ENCODE data around the gene PCDHGA5.
"Not testable (repeated sequence)": the region's sequence is repeated elsewhere in the genome, so short reads cannot be mapped to it uniquely, and the experiment has no call there.

Gene PCDHGA5

DNA sequence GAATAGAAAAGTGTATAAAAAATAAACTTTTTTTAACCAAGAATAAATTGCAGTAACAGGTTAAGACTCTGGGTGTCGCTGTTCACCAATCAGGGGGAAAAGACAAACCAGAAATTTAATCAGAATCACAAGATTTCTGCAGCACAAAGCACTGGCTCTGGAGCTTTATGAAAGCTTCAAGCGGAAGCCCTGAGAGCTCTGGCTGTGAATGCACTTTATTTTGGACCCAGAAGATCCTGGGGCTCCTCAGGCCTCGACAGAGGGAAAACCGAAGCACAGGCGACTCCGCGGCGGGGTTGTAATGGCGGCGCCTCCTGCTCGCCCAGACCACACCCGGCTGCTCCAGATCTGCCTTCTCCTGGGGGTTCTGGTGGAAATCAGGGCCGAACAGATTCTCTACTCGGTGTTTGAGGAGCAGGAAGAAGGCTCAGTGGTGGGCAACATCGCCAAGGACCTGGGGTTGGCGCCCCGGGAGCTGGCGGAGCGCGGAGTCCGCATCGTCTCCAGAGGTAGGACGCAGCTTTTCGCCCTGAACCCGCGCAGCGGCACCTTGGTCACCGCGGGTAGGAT is 9.0 kb upstream of the PCDHGA5 start, which contains the start of gene PCDHGA4:
Gene PCDHGA4, plus strand, starts transcription at position 122 of the 570 bp plus-strand sequence. Its CDS starts 87 bp downstream, at position 209.
- no peak for DNase-seq

DNA sequence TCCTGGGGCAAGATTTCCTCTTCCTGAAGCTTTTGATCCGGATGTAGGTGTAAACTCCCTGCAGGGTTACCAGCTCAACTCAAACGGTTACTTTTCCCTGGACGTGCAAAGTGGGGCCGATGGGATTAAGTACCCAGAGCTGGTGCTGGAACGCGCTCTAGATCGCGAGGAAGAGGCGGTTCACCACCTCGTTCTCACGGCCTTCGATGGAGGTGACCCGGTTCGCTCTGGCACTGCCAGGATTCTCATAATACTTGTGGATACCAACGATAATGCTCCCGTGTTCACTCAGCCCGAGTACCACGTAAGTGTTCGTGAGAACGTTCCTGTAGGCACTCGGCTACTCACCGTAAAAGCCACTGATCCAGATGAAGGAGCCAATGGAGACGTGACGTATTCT is 8.3 kb upstream of the PCDHGA5 start:
- no peak for DNase-seq

DNA sequence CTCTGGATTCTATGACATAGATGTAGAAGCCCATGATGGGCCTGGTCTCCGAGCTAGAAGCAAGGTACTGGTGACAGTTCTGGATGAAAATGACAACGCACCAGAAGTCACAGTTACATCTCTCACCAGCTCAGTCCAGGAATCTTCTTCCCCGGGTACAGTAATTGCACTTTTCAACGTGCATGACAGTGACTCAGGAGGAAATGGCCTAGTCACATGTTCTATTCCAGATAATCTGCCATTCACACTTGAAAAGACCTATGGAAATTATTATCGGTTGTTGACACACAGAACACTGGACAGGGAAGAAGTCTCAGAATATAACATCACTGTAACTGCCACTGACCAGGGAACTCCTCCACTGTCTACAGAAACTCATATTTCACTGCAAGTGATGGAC is 7.8 kb upstream of the PCDHGA5 start:
- no peak for DNase-seq

DNA sequence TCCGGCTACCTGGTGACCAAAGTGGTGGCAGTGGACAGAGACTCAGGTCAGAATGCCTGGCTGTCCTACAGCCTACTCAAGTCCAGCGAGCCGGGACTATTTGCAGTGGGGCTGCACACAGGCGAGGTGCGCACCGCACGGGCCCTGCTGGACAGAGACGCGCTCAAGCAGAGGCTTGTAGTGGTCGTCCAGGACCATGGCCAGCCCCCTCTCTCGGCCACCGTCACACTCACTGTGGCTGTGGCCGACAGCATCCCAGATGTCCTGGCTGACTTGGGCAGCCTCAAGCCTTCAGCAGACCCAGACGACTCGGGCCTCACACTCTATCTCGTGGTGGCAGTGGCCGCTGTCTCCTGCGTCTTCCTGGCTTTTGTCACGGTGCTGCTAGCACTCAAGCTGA is 7.0 kb upstream of the PCDHGA5 start:
- no peak for DNase-seq

DNA sequence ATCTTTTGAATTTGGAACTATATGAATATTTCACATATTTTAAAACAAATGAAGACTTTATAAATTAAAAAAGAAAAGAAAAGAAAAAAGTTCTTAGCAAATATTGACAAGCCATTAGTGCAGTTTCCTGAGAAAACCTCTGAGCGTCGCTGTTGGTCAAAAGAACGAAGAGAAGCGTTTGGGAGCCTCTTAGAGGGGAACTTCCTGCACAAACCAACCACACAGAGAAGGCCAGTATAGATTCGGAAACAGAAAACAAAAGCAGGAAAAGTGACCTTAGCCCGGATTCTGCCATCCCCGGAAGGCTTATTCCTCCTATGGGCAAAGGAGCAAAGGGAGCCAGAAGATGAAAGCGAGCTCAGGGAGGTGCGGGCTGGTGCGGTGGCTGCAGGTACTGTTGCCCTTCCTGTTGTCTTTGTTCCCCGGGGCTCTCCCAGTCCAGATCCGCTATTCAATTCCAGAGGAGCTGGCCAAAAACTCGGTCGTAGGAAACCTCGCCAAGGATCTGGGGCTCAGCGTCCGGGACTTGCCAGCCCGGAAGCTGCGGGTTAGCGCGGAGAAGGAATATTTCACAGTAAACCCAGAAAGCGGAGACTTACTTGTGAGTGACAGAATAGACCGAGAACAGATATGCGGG is 4.1 kb upstream of the PCDHGA5 start, which contains the start of gene PCDHGB2:
Gene PCDHGB2, plus strand, starts transcription at position 205 of the 637 bp plus-strand sequence. Its CDS starts 142 bp downstream, at position 347.
- DNase-seq: peak; percentile 53

DNA sequence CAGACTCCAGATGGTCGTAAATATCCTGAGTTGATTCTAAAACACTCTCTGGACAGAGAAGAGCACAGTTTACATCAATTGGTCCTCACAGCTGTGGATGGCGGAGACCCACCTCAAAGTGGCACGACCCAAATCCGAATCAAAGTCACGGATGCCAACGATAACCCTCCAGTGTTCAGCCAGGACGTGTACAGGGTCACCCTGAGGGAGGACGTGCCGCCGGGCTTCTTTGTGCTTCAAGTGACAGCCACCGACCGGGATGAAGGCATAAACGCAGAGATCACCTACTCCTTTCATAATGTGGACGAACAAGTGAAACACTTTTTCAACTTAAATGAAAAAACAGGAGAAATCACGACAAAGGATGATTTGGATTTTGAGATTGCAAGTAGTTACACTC is 3.3 kb upstream of the PCDHGA5 start:
- no peak for DNase-seq

DNA sequence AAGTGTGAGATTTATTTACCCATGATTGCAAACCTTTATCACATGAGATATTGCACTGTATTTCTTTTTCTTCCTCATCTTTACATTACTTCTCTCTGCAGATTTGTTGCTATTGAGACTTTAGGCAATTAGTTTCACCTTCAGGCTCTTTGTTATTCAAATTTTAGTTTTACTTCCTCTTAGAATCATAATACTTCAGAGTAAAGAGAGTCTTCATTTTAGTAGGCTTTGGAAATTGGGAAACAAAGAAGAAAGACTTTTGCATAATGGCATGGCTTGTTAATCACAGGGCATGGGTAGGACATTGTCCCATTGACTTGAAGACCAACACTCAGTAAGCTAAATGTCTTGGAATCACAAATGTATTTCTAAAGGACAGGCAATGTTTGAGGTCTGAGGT is 1.2 kb upstream of the PCDHGA5 start:
- DNase-seq: no peak

DNA sequence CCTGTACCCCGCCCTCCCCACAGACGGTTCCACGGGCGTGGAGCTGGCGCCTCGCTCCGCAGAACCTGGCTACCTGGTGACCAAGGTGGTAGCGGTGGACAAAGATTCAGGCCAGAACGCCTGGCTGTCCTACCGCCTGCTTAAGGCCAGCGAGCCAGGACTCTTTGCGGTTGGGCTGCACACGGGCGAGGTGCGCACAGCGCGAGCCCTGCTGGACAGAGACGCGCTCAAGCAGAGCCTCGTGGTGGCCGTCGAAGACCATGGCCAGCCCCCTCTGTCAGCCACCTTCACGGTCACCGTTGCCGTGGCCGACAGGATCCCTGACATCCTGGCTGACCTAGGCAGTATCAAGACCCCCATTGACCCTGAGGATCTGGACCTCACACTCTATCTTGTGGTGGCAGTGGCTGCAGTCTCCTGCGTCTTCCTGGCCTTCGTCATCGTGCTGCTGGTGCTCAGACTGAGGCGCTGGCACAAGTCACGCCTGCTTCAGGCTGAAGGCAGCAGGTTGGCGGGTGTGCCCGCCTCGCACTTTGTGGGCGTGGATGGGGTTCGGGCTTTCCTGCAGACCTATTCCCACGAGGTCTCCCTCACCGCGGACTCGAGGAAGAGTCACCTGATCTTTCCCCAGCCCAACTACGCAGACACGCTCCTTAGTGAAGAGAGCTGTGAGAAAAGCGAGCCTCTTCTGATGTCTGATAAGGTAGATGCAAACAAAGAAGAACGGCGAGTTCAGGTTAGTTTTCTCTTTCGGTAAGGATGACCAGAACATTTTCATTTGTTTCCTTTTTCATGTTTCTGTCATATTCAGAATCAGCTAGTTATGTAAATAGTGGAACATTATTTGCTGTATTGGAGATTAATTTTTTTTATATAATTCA is 2.3 kb downstream of the PCDHGA5 start:
- no peak for DNase-seq

DNA sequence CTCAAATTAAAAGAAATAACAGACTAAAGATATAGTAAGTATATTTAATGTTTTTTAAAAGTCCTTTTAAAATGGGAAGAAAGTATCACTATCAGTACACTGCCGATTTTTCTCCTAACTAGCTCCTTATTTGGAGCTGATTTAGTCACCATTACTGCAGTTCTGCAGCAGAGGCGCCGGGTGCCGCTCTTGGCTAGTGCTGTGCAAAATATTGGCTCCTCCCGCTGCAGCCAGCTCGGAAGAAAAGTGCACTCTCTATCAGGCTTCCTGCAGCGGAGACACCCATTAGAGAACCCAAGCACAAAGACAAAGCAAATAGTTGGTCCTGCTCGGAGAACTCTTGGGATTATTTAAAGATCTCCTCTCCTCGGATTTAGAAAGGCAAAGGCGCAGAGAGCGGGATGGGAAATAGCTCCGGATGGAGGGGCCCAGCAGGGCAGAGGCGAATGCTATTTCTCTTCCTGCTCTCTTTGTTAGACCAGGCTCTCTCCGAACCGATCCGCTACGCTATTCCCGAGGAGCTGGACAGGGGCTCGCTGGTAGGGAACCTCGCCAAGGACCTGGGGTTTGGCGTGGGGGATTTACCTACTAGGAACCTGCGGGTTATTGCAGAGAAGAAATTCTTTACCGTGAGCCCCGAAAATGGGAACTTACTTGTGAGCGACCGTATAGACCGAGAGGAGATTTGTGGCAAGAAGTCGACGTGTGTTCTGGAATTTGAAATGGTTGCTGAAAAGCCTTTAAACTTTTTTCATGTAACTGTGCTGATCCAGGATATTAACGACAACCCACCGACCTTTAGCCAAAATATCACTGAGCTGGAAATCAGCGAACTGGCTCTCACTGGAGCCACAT is 6.3 kb downstream of the PCDHGA5 start, which contains the start of gene PCDHGB3:
Gene PCDHGB3, plus strand, starts transcription at position 249 of the 855 bp plus-strand sequence. Its CDS starts 153 bp downstream, at position 402.
- DNase-seq: peak; percentile 77

DNA sequence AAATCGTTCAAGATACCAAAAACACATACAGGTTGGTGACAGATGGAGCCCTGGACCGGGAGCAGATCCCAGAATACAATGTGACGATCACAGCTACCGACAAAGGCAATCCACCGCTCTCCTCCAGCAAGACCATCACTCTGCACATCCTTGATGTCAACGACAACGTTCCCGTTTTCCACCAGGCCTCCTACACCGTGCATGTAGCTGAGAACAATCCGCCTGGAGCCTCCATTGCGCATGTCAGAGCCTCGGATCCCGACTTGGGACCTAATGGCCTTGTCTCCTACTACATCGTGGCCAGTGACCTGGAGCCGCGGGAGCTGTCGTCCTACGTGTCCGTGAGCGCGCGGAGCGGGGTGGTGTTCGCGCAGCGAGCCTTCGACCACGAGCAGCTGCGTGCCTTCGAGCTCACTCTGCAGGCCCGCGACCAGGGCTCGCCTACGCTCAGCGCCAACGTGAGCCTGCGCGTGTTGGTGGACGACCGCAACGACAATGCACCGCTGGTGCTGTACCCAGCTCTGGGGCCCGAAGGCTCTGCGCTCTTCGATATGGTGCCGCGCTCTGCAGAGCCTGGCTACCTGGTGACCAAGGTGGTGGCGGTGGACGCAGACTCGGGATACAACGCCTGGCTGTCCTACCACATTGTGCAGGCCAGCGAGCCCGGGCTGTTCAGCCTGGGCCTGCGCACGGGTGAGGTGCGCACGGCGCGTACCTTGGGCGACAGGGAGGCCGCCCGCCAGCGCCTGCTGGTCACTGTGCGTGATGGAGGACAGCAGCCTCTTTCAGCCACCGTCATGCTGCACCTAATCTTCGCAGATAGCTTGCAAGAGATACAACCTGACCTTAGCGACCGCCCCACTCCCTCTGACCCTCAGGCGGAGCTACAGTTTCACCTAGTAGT is 7.9 kb downstream of the PCDHGA5 start:
- no peak for DNase-seq

DNA sequence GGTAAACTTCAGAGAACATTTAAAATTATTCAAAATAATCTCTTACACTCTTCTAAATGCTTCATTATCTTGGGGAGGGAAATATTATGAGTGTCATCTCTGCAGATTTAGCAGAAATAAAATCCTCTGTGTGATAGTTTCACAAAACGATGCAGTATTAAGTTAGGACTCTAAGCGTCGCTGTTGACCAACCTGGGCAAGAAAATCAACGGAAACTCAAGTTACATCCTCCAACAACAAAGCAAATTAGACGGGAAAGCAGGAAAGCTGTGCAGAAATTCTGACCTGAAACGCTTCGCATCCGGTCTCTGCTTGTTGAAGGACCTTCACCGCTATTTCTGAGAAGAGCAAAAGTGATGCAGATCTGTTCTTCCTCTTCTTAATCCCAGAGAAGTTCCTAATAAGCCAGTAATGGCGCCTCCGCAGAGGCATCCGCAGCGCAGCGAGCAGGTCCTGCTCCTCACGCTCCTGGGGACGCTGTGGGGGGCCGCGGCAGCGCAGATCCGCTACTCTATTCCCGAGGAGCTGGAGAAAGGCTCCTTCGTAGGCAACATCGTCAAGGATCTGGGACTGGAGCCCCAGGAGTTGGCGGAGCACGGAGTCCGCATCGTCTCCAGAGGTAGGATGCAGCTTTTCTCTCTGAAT is 9.8 kb downstream of the PCDHGA5 start, which contains the start of gene PCDHGA6:
Gene PCDHGA6, plus strand, starts transcription at position 219 of the 645 bp plus-strand sequence. Its CDS starts 193 bp downstream, at position 412.
- DNase-seq: peak; percentile 32

DNA sequence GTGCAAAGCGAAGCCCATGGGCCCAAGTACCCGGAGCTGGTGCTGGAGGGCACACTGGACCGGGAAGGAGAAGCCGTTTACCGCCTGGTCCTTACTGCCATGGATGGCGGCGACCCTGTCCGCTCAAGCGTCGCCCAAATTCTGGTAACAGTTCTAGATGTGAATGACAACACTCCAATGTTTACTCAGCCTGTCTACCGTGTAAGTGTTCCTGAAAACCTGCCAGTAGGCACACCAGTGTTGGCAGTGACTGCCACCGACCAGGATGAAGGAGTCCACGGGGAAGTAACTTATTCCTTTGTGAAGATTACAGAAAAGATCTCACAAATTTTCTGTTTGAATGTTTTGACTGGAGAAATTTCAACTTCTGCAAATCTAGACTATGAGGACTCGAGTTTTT is 10.7 kb downstream of the PCDHGA5 start:
- no peak for DNase-seq

DNA sequence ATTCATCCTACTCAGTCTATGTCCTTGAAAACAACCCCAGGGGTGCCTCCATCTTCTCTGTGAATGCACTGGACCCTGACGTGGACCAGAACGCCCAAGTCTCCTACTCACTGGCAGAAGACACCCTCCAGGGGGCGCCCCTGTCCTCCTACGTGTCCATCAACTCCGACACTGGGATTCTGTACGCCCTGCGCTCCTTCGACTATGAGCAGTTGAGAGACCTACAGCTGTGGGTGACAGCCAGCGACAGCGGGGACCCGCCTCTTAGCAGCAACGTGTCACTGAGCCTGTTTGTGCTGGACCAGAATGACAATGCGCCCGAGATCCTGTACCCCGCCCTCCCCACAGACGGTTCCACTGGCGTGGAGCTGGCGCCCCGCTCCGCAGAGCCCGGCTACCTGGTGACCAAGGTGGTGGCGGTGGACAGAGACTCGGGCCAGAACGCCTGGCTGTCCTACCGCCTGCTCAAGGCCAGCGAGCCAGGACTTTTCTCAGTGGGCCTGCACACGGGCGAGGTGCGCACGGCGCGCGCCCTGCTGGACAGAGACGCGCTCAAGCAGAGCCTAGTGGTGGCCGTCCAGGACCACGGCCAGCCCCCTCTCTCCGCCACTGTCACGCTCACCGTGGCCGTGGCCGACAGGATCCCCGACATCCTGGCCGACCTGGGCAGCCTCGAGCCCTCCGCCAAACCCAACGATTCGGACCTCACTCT is 11.6 kb downstream of the PCDHGA5 start:
- DNase-seq: not testable (repeated sequence)

DNA sequence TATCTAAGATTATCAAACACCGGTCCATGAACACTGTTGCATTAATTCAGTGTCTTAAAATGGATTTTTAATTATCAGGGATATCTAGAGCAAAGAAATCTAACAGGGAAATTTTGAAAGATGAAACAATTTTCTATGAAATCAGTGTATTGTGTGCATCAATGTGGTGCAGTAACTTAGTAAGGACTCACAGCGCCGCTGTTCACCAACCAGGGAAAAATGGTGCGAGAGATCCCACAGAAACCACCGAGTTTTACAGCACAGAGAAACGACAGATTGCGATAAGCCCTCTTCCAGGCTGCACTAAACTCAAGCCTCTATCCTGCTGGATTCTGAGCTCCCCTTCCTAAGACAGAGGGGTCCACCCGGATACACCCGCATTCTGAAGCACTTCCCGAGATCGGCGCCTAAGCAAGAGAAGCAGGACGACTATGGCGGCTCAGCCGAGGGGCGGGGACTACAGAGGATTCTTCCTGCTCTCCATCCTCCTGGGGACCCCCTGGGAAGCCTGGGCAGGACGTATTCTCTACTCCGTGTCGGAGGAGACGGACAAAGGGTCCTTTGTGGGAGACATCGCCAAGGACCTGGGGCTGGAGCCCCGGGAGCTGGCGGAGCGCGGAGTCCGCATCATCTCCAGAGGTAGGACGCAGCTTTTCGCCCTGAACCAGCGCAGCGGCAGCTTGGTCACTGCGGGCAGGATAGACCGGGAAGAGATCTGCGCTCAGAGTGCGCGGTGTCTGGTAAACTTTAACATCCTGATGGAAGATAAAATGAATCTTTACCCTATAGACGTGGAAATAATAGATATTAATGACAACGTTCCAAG is 18.7 kb downstream of the PCDHGA5 start, which contains the start of gene PCDHGA7:
Gene PCDHGA7, plus strand, starts transcription at position 274 of the 826 bp plus-strand sequence. Its CDS starts 158 bp downstream, at position 432.
- peak; percentile 63 for DNase-seq

DNA sequence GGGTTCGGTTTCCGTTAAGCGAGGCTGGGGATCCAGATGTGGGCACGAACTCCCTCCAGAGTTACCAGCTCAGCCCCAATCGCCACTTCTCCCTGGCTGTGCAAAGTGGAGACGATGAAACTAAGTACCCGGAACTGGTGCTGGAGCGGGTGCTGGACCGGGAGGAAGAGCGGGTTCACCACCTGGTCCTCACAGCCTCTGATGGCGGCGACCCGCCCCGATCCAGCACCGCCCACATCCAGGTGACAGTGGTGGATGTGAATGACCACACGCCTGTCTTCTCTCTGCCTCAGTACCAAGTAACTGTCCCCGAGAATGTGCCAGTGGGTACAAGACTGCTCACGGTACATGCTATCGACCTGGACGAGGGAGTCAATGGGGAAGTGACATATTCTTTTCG is 19.4 kb downstream of the PCDHGA5 start:
- no peak for DNase-seq

DNA sequence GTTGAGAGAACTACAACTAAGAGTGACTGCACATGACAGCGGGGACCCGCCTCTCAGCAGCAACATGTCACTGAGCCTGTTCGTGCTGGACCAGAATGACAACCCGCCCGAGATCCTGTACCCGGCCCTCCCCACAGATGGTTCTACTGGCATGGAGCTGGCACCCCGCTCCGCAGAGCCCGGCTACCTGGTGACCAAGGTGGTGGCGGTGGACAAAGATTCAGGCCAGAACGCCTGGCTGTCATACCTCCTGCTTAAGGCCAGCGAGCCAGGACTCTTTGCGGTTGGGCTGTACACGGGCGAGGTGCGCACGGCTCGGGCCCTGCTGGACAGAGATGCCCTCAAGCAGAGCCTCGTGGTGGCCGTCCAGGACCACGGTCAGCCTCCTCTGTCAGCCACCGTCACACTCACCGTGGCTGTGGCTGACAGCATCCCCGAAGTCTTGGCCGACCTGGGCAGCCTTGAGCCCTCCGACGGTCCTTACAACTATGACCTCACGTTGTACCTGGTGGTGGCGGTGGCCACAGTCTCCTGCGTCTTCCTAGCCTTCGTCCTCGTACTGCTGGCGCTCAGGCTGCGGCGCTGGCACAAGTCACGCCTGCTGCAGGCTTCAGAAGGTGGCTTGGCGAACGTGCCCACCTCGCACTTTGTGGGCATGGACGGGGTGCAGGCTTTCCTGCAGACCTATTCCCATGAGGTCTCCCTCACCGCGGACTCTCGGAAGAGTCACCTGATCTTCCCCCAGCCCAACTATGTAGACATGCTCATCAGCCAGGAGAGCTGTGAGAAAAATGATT is 20.7 kb downstream of the PCDHGA5 start:
- no peak for DNase-seq

DNA sequence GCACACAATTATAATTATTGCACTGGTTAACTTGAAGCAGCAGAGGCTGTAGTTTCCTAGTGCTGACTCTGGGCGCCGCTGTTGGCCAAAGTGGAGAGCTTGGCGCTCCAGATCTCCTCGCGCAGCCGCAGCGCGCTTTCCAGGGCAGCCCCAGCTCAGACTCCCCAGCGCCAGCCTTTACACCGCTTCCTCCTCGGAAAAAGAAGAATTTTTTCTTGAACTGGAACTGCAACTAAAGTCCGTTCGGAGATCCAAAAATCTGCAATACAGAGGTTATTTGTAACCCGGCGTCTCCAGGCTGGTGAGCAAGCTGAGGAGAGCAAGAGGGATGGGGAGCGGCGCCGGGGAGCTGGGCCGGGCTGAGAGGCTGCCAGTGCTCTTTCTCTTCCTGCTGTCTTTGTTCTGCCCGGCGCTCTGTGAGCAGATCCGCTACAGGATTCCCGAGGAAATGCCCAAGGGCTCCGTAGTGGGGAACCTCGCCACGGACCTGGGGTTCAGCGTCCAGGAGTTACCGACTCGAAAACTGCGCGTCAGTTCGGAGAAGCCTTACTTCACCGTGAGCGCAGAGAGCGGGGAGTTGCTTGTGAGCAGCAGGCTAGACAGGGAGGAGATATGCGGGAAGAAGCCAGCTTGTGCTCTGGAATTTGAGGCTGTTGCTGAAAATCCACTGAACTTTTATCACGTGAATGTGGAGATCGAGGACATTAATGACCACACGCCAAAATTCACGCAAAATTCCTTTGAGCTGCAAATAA is 23.8 kb downstream of the PCDHGA5 start, which contains the start of gene PCDHGB4:
Gene PCDHGB4, plus strand, starts transcription at position 142 of the 755 bp plus-strand sequence. Its CDS starts 187 bp downstream, at position 329.
- DNase-seq: not testable (repeated sequence)

Data from HCEC 1CT (cell line).